SJSA1 (cell line): Measurements from ENCODE around the gene CLC. TPM values are rescaled to one million over a fixed set of nuclear protein-coding genes. Genes with fewer than 3 reads are reported as not detected.
A peak's percentile ranks its signal among the peaks of the same experiment; 100 is the strongest.
"Not testable (repeated sequence)": the region's sequence is repeated elsewhere in the genome, so short reads cannot be mapped to it uniquely, and the experiment has no call there.

Experiments used
- DNase-seq, 2 experiments: peaks; one replicate each; pipeline ENCODE4 v3.0.0-alpha.2; 2015 to 2020; ENCODE audit warnings: low spot score in 2 of 2, low read depth in 1 of 2
- H3K27ac ChIP-seq: fragments of 250-450 bp; sonication (Bioruptor Pico); 2 replicates; pipeline ENCODE4 v1.5.1; 2020; ENCODE audit warnings: mild to moderate bottlenecking, moderate library complexity
- H3K27me3 ChIP-seq: fragments of 250-450 bp; sonication (Bioruptor Pico); replicated peaks from 2 replicates; pipeline ENCODE4 v1.5.1; 2020; ENCODE audit warnings: mild to moderate bottlenecking, moderate library complexity
- H3K36me3 ChIP-seq: fragments of 250-450 bp; sonication (Bioruptor Pico); 2 replicates; pipeline ENCODE4 v1.5.1; 2020; ENCODE audit warnings: mild to moderate bottlenecking
- H3K4me1 ChIP-seq: fragments of 250-450 bp; sonication (Bioruptor Pico); replicated peaks from 2 replicates; pipeline ENCODE4 v1.6.1; 2021; ENCODE audit warnings: mild to moderate bottlenecking
- H3K4me3 ChIP-seq: fragments of 250-450 bp; sonication (Bioruptor Pico); 2 replicates; pipeline ENCODE4 v1.5.1; 2020; ENCODE audit warnings: mild to moderate bottlenecking
- H3K9me3 ChIP-seq: fragments of 250-450 bp; sonication (Bioruptor Pico); replicated peaks from 2 replicates; pipeline ENCODE4 v1.5.1; 2020; ENCODE audit warnings: mild to moderate bottlenecking
- total RNA-seq: library from RNA; depleted of rRNA; stranded (reverse); fragments of >200 nt; shearing (Covaris generic); gene quantifications from 2 replicates; pipeline ENCODE4 v1.2.3, GENCODE V29; 2014

CLC gene
- total RNA-seq, 1 experiment from 2014 or later: not detected

DNA sequence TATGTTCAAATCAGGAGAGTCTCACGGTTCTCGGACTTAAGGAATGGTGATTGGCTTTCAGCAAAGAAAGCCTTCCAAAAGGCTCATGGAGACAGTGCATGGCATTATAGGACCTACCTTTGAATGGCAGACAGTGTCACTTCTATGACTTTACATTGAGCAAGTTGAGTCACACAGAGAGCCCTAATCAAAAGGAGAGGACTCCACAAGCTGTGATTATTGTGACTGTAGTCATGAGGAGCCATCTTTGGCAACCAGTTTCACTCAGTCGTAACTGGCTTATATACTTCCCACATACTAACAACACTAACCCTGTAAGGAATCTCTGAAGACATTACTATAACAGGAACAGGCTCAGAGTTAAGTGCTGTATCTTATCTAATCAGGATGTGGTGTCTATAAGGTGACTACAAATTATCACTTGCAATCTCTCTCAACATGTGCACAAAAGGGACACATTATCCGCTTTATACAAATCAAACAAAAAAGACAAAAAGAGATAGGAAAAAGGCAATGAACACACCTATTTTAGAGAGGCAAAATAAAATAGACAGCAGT, 27.4 kb downstream of the CLC start:
- Histone ChIP-seq H3K27me3 (peaks cover 6% of the 10 kb centered on the region), H3K27ac (no peak overlapping the region), H3K36me3 (no peaks in the 10 kb centered on the region), H3K9me3 (no peaks in the 10 kb centered on the region), H3K4me3 (no peak overlapping the region), H3K4me1 (no peaks in the 10 kb centered on the region)
- no peak for DNase-seq

DNA sequence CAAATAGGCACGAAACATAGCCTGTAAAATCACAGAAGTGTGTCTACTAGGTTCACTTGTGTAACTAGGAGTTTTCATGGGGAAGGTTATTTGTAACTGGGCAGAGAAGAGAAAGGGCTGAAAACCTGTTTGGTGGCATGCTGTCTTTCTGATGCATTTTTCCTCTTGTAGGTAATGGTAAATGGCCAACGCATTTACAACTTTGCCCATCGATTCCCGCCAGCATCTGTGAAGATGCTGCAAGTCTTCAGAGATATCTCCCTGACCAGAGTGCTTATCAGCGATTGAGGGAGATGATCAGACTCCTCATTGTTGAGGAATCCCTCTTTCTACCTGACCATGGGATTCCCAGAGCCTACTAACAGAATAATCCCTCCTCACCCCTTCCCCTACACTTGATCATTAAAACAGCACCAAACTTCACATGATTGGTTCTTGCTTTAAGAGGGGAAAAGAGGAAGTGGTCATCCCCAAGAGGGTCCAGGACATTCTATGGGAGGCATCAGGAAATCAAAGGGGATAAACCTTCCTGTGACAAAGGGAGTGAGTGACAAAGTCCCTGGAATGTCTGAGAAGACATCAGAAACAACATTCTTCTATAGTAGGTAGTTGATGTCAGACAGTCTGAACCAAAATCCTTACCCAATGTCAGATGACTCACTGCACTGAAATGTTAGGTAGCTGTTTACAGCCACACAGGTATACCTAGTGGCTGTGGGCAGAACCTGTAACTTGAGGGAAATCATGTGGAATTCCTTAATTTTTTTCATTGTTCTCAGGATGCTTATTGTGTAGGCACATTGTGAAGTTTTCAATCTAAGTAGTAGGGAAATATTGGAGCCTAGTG, 28.6 kb downstream of the CLC start:
- H3K27me3 ChIP-seq: peaks cover 6% of the 10 kb centered on the region
- H3K36me3 ChIP-seq: no peaks in the 10 kb centered on the region
- no peaks in the 10 kb centered on the region for H3K4me1 ChIP-seq
- DNase-seq: no peak
- no peak overlapping the region for H3K27ac ChIP-seq
- no peak overlapping the region for H3K4me3 ChIP-seq
- no peaks in the 10 kb centered on the region for H3K9me3 ChIP-seq

- H3K27me3 ChIP-seq: peaks cover 6% of the 10 kb centered on the region
- H3K4me1 ChIP-seq: no peaks in the 10 kb centered on the region
- H3K4me3 ChIP-seq: no peak overlapping the region
- no peaks in the 10 kb centered on the region for H3K9me3 ChIP-seq
- H3K36me3 ChIP-seq: no peaks in the 10 kb centered on the region
- H3K27ac ChIP-seq: no peak overlapping the region
- DNase-seq: no peak
Observed at GRCh38 chr19:39708594-39708993, 29.2 kb downstream of the CLC start.

- Histone ChIP-seq H3K36me3 (no peaks in the 10 kb centered on the region), H3K4me1 (no peaks in the 10 kb centered on the region), H3K27ac (no peak overlapping the region), H3K9me3 (no peaks in the 10 kb centered on the region), H3K27me3 (peaks cover 8% of the 10 kb centered on the region), H3K4me3 (no peak overlapping the region)
- DNase-seq: no peak
Observed at GRCh38 chr19:39705578-39706188, 32.1 kb downstream of the CLC start.

DNA sequence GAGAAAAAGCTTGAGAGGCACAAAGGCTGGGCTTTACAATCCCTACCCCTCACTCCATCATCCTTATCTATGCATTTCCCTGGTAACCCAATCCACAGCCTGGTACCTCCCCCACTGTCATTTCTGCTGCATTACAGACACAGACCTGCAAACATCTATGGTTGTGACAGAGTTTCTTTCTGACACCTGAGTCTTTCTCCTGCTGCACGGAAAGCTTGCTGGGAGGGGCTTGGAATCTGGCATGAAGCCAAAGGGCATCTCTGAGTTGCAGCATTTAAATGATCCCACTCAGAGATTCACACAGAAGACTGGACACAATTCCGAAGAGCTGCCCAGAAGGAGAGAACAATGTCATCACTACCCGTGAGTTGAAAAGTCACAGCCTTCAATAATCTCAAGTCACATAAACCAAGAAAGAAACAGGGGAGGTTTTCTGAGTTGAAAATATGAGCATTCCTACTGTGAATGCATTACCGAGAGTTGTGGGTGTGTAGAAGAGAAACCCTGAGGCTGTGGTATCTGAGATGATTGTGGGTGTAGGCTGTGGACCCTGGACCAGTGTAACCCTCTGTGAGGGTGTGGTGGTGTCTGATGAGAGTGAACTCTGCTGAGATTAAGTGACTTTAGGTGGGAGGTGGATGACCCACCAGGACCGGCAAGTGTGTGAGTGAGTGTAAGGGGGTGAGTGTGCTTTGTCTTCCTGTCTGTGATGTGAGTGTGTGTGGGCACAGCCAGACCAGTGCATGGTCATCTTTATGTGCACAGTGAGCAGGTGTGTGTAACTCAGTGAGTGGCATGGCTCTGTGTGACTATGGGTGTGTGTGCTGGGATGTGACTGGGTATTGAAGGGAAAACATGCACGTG, 33.4 kb downstream of the CLC start, which contains the start of gene LGALS14:
TSS of gene LGALS14 (plus strand) at position 301 of the 864 bp plus-strand sequence. CDS start at position 349, 48 bp downstream.
- peaks cover 12% of the 10 kb centered on the region for H3K27me3 ChIP-seq
- H3K36me3 ChIP-seq: no peaks in the 10 kb centered on the region
- H3K9me3 ChIP-seq: no peaks in the 10 kb centered on the region

GRCh38 chr19:39701291-39701690, 36.5 kb downstream of the CLC start:
- Histone ChIP-seq H3K36me3 (no peaks in the 10 kb centered on the region), H3K4me1 (peaks cover under 1% of the 10 kb centered on the region; the same call in 1 of the 2 replicates), H3K9me3 (no peaks in the 10 kb centered on the region), H3K27ac (no peak overlapping the region), H3K4me3 (no peak overlapping the region), H3K27me3 (peaks cover 6% of the 10 kb centered on the region; the same call in 1 of the 2 replicates)
- DNase-seq: no peak

More for the DNA sequence above, 33.4 kb downstream of the CLC start, which contains the start of gene LGALS14:
- Histone ChIP-seq H3K27ac (no peak within 1 kb of the TSS), H3K4me1 (no peaks in the 10 kb centered on the region), H3K4me3 (no peak within 1 kb of the TSS)
- no peak for DNase-seq

GRCh38 chr19:39698535-39698934, 39.3 kb downstream of the CLC start:
- Histone ChIP-seq H3K27me3 (peaks cover 13% of the 10 kb centered on the region), H3K4me1 (peaks cover 5% of the 10 kb centered on the region; the same call in 1 of the 2 replicates), H3K9me3 (no peaks in the 10 kb centered on the region), H3K27ac (no peak overlapping the region), H3K36me3 (no peaks in the 10 kb centered on the region), H3K4me3 (no peak overlapping the region)
- DNase-seq: no peak

GRCh38 chr19:39696387-39696786, 41.4 kb downstream of the CLC start:
- H3K9me3 ChIP-seq: no peaks in the 10 kb centered on the region
- peak in 1 of 2 experiments; percentile 22 for DNase-seq
- peaks cover 5% of the 10 kb centered on the region; the same call in 1 of the 2 replicates for H3K4me1 ChIP-seq
- H3K27me3 ChIP-seq: peaks cover 13% of the 10 kb centered on the region
- H3K4me3 ChIP-seq: no peak overlapping the region
- no peaks in the 10 kb centered on the region for H3K36me3 ChIP-seq
- H3K27ac ChIP-seq: no peak overlapping the region

GRCh38 chr19:39695759-39696158, 42.1 kb downstream of the CLC start:
- Histone ChIP-seq H3K27ac (no peak overlapping the region), H3K4me3 (no peak overlapping the region), H3K9me3 (no peaks in the 10 kb centered on the region), H3K4me1 (peaks cover 5% of the 10 kb centered on the region; the same call in 1 of the 2 replicates), H3K27me3 (peaks cover 12% of the 10 kb centered on the region), H3K36me3 (no peaks in the 10 kb centered on the region)
- no peak for DNase-seq

DNA sequence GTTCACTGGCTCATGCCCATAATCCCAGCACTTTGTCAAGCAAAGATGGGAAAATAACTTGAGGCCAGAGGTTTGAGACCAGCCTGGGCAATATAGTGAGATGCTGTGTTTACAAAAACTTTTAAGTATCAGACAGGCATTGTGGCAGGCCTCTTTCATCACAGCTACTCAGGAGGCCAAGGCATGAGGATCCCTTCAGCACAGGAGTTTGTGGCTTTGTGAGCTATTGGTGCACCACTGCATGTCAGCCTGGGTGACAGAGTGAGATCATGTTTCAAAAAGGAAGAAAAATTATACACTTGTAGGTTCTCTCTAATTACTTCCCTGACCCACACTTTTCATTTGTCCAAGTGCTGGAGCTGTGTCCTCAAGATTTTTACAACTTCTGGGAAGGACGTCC, 45.0 kb downstream of the CLC start:
- Histone ChIP-seq H3K27me3 (peaks cover 7% of the 10 kb centered on the region; the same call in 1 of the 2 replicates), H3K4me3 (no peak overlapping the region), H3K4me1 (peaks cover 5% of the 10 kb centered on the region; the same call in 1 of the 2 replicates), H3K9me3 (no peaks in the 10 kb centered on the region), H3K36me3 (no peaks in the 10 kb centered on the region), H3K27ac (no peak overlapping the region)
- DNase-seq: no peak

DNA sequence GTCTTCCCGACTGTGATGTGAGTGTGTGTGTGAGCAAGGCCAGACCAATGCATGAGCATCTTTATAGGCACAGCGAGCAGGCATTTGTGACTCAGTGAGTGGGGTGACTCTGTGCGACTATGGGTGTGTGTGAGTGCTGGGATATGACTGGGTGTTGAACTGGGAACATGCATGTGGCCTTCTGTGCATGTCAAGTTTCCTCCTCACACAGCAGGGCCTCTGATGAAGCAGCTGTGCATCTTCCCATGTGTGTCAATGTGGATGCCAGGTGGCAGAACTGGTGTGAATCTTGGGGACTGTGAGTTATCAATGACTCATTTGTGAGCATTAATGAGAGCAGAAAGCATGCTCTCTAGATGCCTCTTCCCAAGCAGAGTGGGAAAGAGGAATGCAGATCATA, 45.7 kb downstream of the CLC start:
- no peaks in the 10 kb centered on the region for H3K9me3 ChIP-seq
- H3K4me1 ChIP-seq: peaks cover 5% of the 10 kb centered on the region; the same call in 1 of the 2 replicates
- H3K4me3 ChIP-seq: no peak overlapping the region
- no peak for DNase-seq
- H3K27ac ChIP-seq: no peak overlapping the region
- H3K36me3 ChIP-seq: no peaks in the 10 kb centered on the region
- peaks cover 7% of the 10 kb centered on the region; the same call in 1 of the 2 replicates for H3K27me3 ChIP-seq

- not testable (repeated sequence) for H3K9me3 ChIP-seq, H3K4me1 ChIP-seq
Observed at GRCh38 chr19:39688637-39689036, 49.2 kb downstream of the CLC start.

DNA sequence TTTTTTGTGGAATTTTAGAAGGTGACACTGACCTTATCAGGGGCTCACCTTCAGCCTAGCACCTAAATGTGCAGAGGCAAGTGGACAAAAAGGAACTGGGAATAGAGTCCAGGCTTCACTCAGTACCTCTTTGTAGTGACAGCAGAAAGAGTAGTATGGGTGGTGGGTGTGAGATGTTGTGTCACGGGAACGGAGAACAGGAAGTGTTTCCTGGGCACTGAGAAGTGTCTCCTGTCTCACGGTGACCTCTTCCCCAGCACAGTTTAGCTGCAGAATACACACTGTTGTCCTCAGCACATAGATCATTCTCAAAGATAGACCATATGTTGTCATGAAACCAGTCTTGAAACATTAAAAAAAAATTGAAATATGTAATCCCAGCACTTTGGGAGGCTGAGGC, 51.1 kb downstream of the CLC start:
- no peak for DNase-seq
- Histone ChIP-seq H3K4me1 (no peaks in the 10 kb centered on the region), H3K9me3 (no peaks in the 10 kb centered on the region), H3K36me3 (no peaks in the 10 kb centered on the region), H3K27ac (no peak overlapping the region), H3K27me3 (no peaks in the 10 kb centered on the region), H3K4me3 (no peak overlapping the region)

More at GRCh38 chr19:39688637-39689036, 49.2 kb downstream of the CLC start:
- H3K27me3 ChIP-seq, H3K4me3 ChIP-seq, H3K36me3 ChIP-seq, DNase-seq, H3K27ac ChIP-seq: not testable (repeated sequence)
